ENCODE measurements around the gene CCDC30. TPM values are rescaled to one million over a fixed set of nuclear protein-coding genes. Genes with fewer than 3 reads are reported as not detected.
A peak's percentile ranks its signal among the peaks of the same experiment; 100 is the strongest.

CCDC30 gene
- 8.2 and 10.0 TPM in 2 replicates for total RNA-seq (2013; cell fraction: nucleolus; rRNA removed)
- 0.60 and 0.96 TPM in 2 replicates for total RNA-seq (2014; rRNA removed)
- total RNA-seq (2014; rRNA removed; fragmentation: Illumina TruSeq; extraction: Trizol): 1.0 and 1.1 TPM in 2 replicates
- 1.8 and 1.9 TPM in 2 replicates for total RNA-seq (2021)
- polyA plus RNA-seq (2011; ENCODE audit: low read depth): 0.22 TPM
- 1.3 and 2.7 TPM in 2 replicates for polyA plus RNA-seq (2011; rRNA removed)
- polyA plus RNA-seq (2011; cell fraction: cytosol; rRNA removed): 0.15 and 0.43 TPM in 2 replicates
- 1.8 and 1.9 TPM in 2 replicates for polyA plus RNA-seq (2011; cell fraction: nucleus; rRNA removed)
- 0.57 and 0.86 TPM in 2 replicates for polyA plus RNA-seq (2012)
- polyA plus RNA-seq (2014; fragmentation: Illumina TruSeq; extraction: Trizol): 0.46 and 0.84 TPM in 2 replicates
- 1 to 10 TPM in 1 of 2 experiments, under 1 TPM in 1; 0.64 to 1.3 TPM for polyA plus RNA-seq (2014; fragmentation: Nextera tagmentation; extraction: Ambion mirVana)
- polyA plus RNA-seq (2014; rRNA removed): 0.47 and 0.79 TPM in 2 replicates
- 1 to 10 TPM in 1 of 2 experiments, under 1 TPM in 1; 0.88 to 1.5 TPM for polyA plus RNA-seq (2016; fragmentation: Nextera tagmentation; extraction: Ambion mirVana)
- polyA minus RNA-seq (2011; rRNA and poly(A)+ RNA removed): 1.5 and 2.0 TPM in 2 replicates
- polyA minus RNA-seq (2011; cell fraction: cytosol; rRNA and poly(A)+ RNA removed): not detected in 2 replicates
- polyA minus RNA-seq (2011; cell fraction: nucleus; rRNA and poly(A)+ RNA removed): 5.1 and 6.8 TPM in 2 replicates
- Bru-seq, nascent RNA: percentile 44 among the genes with signal in this experiment
- BruChase-seq, experiment 1, labeled RNA remaining after a 6-hour chase: percentile 49 among the genes with signal in this experiment
- percentile 43 among the genes with signal in this experiment for BruChase-seq, experiment 2, labeled RNA remaining after a 2-hour chase
- long read RNA-seq, experiment 1, partial matches to known transcripts: 0 of 1 reads
- long read RNA-seq, experiment 1, other reads (novel, unspliced or antisense): 1 of 1 reads
- long read RNA-seq, experiment 2, partial matches to known transcripts: 0 of 2 reads
- long read RNA-seq, experiment 2, other reads (novel, unspliced or antisense): 2 of 2 reads

DNA sequence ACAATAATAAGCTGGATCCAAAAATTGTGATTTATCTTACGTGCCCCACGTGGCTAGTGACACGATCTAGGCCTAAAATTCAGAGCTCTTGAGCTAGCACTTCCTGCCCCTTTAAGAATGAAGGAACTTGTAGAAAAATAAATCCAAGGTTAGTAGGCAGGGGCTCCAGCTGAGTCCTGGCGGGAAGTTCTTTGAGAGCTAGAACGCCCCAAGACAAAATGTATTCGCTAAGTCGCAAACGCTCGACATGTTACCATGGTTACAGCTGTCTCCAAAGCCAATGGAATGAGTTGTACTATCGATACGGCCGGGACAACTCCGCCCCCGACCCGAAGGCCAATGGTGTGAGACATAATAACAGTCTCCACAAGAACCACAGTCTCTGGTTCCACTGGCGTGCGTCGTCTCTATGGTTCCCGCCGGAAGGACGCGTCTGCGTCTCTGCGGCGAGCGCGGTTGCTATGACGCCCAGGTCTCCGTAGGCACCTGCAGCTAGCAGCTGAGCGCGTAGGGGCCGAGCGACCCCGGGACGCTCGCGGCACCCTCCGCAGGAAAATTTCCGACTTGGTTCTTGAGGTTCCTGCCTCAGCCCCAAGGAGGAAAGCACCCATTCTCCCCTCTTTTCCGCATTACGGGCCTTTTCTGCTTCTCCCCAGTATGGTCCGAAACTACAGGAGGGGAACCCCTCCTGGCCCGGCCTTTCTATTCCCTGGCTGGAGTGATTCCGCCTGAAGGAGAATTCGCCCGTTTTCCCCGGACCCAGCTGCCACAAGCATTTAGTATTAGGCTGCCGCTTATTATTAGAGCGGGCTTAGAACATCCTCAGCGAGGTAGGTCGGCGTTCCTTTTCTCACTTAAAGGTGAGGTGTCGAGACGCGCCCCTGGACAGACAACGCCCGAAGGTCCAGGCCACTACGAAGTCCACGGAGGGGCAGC lies at the start of gene CCDC30:
Gene CCDC30, plus strand, starts transcription at position 459 of the 936 bp plus-strand sequence. CDS start 17,266 bp downstream, outside the sequence.
- in situ Hi-C loops (cut with MboI): no loop called here
- H3K4me2 ChIP-seq (ENCODE audit: control insufficient read depth, insufficient read depth): peak within 1 kb of the TSS; percentile 94
- ChIA-PET CTCF (interaction anchor here (0.8 to 1.3 kb wide), 2 partner anchors 10 to 14 kb away, joined by 3 to 5 read pairs; no protein-coding TSS in a partner anchor), POLR2A (interaction anchor here (0.6 to 1.6 kb wide), 2 partner anchors 10 to 303 kb away, joined by 7 to 8 read pairs; no protein-coding TSS in a partner anchor), SMC1A (ENCODE audit: uncharacterized antibody, unreplicated experiment) (interaction anchor here (1.4 kb wide), 1 partner anchor 9 kb away, joined by 3 read pairs; no protein-coding TSS in a partner anchor), RAD21 (ENCODE audit: unreplicated experiment) (interaction anchor here (0.6 to 1.4 kb wide), 5 partner anchors 10 to 610 kb away, joined by 3 to 4 read pairs (median 3); partner anchors contain the start of genes C1orf50 and P3H1)
- DNase-seq (ENCODE audit: low read depth, low spot score) (peak; percentile 93), FAIRE-seq (peak; percentile 96), ATAC-seq (peak; percentile 100)
- no peaks in the 10 kb centered on the region for H3K9me3 ChIP-seq (replicated peaks; ENCODE audit: control insufficient read depth, insufficient read depth, low read length)
- no peaks in the 10 kb centered on the region for H4K20me1 ChIP-seq (ENCODE audit: control insufficient read depth, insufficient read depth)
- H2AFZ ChIP-seq (ENCODE audit: control insufficient read depth, low read depth, low read length): peak within 1 kb of the TSS; percentile 89
- 2% methylated on average over 57 of the region's 59 CpGs for WGBS (ENCODE audit: insufficient coverage, insufficient replicate concordance, low lambda C conversion rate, missing lambda C conversion rate)
- peaks cover 0 to 8% of the 10 kb centered on the region in 2 experiments; a peak in 1 of 4 replicates for H3K36me3 ChIP-seq (ENCODE audit: control insufficient read depth in 2 of 2, insufficient read depth in 2 of 2, low read length in 1 of 2)
- H3K9ac ChIP-seq (ENCODE audit: control insufficient read depth, insufficient read depth, low read length): no peak within 1 kb of the TSS
- intact Hi-C loops (cut with micrococcal nuclease; ENCODE audit: unreplicated experiment): loop anchor here (1.0 to 10.0 kb wide), 3 partner anchors 195 to 288 kb away; partner anchors contain the start of genes PPIH and YBX1
- BruUV-seq (replicated peaks): no TSS peak
- H3K27me3 ChIP-seq (replicated peaks in 1 of 2; ENCODE audit: control insufficient read depth in 2 of 2, insufficient read depth in 2 of 2, low read length in 1 of 2): no peaks in the 10 kb centered on the region
- H3K27ac ChIP-seq (ENCODE audit: control insufficient read depth, insufficient read depth): peak within 1 kb of the TSS; percentile 19; the same call in 1 of the 2 replicates
- H3K4me3 ChIP-seq: peak within 1 kb of the TSS; percentile 71
- H3K79me2 ChIP-seq (ENCODE audit: control insufficient read depth, insufficient read depth, low read length): peaks cover 5% of the 10 kb centered on the region
- H3K4me1 ChIP-seq (ENCODE audit: control insufficient read depth, insufficient read depth, low read length): peaks cover 5% of the 10 kb centered on the region; the same call in 1 of the 2 replicates
- TF ChIP-seq, protein P1, sequence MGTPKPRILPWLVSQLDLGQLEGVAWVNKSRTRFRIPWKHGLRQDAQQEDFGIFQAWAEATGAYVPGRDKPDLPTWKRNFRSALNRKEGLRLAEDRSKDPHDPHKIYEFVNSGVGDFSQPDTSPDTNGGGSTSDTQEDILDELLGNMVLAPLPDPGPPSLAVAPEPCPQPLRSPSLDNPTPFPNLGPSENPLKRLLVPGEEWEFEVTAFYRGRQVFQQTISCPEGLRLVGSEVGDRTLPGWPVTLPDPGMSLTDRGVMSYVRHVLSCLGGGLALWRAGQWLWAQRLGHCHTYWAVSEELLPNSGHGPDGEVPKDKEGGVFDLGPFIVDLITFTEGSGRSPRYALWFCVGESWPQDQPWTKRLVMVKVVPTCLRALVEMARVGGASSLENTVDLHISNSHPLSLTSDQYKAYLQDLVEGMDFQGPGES (IDR thresholded peaks at IDR 0.05): peak; percentile 69; the same call in 1 of the 2 replicates
- TF ChIP-seq IKZF1 (conservative IDR thresholded peaks at IDR 0.05) (peak; percentile 53), RCOR1 (conservative IDR thresholded peaks at IDR 0.05; ENCODE audit: low read depth, low read length) (no peak), TCF12 (IDR thresholded peaks at IDR 0.05; ENCODE audit: low read depth, low read length) (peak; percentile 74; the same call in 1 of the 2 replicates), HCFC1 (IDR thresholded peaks at IDR 0.05; ENCODE audit: low read length) (peak; percentile 52), KAT2A (conservative IDR thresholded peaks at IDR 0.05; ENCODE audit: control insufficient read depth, low read depth, low read length) (no peak), E4F1 (IDR thresholded peaks at IDR 0.05; ENCODE audit: borderline replicate concordance, partially characterized antibody) (peak; percentile 86), POLR2A (IDR thresholded peaks at IDR 0.05; ENCODE audit: low read depth, low read length) (peak; percentile 45), RAD51 (IDR thresholded peaks at IDR 0.05) (no peak)
- TF ChIP-seq, protein P2, sequence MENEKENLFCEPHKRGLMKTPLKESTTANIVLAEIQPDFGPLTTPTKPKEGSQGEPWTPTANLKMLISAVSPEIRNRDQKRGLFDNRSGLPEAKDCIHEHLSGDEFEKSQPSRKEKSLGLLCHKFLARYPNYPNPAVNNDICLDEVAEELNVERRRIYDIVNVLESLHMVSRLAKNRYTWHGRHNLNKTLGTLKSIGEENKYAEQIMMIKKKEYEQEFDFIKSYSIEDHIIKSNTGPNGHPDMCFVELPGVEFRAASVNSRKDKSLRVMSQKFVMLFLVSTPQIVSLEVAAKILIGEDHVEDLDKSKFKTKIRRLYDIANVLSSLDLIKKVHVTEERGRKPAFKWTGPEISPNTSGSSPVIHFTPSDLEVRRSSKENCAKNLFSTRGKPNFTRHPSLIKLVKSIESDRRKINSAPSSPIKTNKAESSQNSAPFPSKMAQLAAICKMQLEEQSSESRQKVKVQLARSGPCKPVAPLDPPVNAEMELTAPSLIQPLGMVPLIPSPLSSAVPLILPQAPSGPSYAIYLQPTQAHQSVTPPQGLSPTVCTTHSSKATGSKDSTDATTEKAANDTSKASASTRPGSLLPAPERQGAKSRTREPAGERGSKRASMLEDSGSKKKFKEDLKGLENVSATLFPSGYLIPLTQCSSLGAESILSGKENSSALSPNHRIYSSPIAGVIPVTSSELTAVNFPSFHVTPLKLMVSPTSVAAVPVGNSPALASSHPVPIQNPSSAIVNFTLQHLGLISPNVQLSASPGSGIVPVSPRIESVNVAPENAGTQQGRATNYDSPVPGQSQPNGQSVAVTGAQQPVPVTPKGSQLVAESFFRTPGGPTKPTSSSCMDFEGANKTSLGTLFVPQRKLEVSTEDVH (IDR thresholded peaks at IDR 0.05; ENCODE audit: low read depth, partially characterized antibody): peak; percentile 34

All from GM12878 (cell line).